ENCODE measurements around the gene SAA4.
"Not testable (repeated sequence)": the region's sequence is repeated elsewhere in the genome, so short reads cannot be mapped to it uniquely, and the experiment has no call there.

SAA4 gene

DNA sequence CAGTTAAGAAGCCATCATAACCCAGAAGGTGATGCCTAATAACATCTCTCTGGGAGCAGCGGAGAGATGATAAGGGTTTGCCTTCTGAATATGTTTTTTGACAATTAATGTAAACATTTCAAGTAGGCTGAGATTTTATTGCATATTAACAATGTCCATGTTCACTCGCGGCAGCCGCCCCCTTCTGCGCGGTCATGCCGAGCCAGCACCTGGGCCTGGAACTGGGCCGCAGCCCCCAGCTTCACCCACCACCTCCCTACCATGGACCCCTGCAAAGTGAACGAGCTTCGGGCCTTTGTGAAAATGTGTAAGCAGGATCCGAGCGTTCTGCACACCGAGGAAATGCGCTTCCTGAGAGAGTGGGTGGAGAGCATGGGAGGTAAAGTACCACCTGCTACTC, 25.1 kb upstream of the SAA4 start:
- H3K4me3 ChIP-seq (ENCODE audit: low read length), result no peak overlapping the region
- no peak for TF ChIP-seq ZNF274 (IDR thresholded peaks at IDR 0.05; ENCODE audit: low read depth, low read length)

DNA sequence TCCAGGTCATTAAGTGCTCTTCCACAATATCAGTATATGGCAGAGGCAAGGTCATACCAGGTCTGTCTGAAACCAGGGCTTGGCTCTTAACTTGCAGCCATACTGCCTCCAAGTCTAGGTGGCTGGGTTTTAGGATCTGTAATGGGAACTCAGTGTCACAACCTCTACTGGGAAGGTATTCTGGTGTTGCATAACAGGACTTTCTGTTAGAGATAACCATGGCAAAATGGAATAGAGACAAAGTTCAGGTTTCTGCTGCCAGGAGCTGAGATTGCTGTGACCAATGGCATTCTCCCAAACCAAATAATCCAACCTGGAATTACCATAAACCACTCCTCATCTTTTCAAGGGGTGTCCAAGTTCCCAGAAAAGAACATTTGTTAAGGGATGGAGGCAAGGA, 22.7 kb upstream of the SAA4 start:
- H3K4me3 ChIP-seq (ENCODE audit: low read length), result no peak overlapping the region
- TF ChIP-seq ZNF274 (IDR thresholded peaks at IDR 0.05; ENCODE audit: low read depth, low read length), result no peak

DNA sequence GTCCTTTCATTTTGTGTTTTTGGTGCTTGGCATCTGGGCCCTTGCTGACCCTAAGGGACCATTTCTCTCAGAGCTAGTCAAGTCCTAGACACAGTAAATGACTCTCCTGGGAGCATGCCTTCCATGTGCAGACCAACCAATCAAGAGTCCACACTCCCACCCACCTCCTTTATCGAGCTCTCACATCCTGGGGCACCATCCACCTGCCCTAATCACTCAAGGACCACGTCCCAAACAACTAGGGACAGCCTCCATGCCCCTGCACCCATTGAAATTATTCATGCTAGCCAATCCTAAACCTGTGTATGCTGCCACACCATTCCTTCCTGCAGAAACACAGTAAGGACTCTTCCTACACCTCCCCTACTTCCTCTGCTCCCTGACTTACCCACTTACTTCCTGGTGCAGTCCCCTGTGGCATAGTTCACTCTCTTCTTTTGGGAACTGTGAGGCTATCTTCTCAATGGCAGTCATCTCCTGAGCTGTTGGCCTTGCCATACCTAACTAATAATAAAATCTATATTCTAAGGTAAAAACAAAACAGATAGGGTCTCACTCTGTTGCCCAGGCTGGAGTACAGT, 18.3 kb upstream of the SAA4 start:
- H3K4me3 ChIP-seq (ENCODE audit: low read length), result no peak overlapping the region
- no peak for TF ChIP-seq ZNF274 (IDR thresholded peaks at IDR 0.05; ENCODE audit: low read depth, low read length)

DNA sequence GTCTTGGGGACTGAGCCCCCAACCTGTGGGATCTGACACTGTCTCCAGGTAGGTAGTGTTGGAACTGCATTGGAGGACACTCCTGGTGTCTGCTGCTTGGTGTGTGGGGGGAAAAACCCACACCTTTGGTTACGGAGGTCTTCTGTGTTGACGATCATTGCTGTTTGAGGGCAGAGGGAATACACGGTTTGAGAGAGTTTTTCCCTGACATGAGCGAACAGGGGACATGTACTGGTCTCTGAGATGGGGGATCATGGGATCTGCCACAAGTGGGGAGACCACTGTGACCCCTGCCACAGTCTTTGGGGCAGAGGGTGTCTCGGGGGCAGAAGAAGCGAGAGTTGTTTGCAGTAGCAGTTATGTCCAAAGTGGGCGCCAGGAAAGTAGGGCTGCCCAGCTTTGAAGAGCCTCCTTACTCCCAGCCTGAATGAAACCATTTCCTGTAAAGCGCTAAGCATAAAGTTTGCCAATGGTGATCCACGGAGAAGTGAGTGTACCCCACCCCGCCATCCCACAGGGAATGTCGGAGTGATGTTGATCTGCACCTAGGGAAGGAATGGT, 17.3 kb upstream of the SAA4 start:
- TF ChIP-seq ZNF274 (IDR thresholded peaks at IDR 0.05; ENCODE audit: low read depth, low read length), result no peak

DNA sequence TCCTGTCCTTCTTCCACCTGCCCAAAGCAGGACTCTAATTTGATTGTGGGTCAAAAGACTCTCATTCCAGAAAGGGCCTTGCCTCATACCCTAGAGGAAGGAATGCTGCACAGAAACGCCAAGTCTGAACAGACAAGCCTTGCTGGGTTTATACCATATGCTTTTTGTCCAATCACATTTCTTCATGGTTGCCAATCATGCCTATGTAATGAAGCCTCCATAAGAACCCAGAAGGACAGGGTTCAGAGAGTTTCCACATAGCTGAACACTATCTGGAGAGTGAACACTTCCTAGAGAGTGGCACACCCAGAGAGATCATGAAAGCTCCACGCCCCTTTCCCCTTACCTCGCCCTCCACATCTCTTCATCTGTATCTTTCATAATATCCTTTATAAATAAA, 16.6 kb upstream of the SAA4 start:
- no peak for TF ChIP-seq ZNF274 (IDR thresholded peaks at IDR 0.05; ENCODE audit: low read depth, low read length)
- H3K4me3 ChIP-seq (ENCODE audit: low read length), result no peak overlapping the region

More for the DNA sequence above, 17.3 kb upstream of the SAA4 start:
- no peak overlapping the region for H3K4me3 ChIP-seq (ENCODE audit: low read length)

DNA sequence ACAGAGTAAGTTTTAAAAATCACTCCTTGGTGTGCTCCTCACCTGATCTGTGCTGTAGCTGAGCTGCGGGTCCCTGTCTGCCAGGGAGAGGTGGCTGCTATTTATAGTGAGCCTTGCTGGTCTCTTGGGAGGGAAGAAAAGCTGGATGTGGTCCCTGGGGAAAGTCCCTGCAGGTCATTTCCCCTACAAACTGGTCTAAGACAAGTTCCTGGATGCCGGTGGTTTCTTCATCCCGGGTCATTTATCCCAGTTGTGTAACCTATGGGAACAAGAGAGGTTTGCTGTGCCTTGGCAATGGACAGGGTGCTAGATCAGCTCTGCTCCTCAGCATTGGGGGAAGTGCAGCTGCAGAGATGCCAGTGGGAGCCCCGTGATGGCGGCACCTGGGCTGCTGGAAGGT, 12.0 kb upstream of the SAA4 start, which contains the start of gene SAA2:
Gene SAA2, minus strand, starts transcription at position 108 of the 400 bp plus-strand sequence. CDS start 657 bp downstream, outside the sequence.
- no peak for TF ChIP-seq ZNF274 (IDR thresholded peaks at IDR 0.05; ENCODE audit: low read depth, low read length)
- no peak within 1 kb of the TSS for H3K4me3 ChIP-seq (ENCODE audit: low read length)

DNA sequence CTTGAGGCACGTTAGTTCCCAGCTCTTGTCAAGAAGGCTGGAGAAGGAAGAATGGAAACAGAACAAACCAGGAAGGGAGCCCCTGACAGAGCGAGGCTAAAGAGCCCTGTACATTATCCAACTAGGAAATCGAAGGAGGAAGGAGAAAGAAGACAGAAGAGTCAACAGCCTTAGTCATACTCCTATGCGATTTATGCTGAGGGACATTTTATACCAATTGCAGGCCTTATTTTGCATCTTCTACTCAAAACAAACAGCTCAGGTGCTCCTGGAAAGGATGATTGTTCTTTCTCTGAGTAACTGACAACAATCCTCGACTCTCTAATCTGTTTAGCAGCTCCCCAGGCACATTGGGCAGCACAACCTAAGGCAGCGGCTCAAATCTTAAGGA, 10.6 kb upstream of the SAA4 start:
- not testable (repeated sequence) for H3K4me3 ChIP-seq (ENCODE audit: low read length)

DNA sequence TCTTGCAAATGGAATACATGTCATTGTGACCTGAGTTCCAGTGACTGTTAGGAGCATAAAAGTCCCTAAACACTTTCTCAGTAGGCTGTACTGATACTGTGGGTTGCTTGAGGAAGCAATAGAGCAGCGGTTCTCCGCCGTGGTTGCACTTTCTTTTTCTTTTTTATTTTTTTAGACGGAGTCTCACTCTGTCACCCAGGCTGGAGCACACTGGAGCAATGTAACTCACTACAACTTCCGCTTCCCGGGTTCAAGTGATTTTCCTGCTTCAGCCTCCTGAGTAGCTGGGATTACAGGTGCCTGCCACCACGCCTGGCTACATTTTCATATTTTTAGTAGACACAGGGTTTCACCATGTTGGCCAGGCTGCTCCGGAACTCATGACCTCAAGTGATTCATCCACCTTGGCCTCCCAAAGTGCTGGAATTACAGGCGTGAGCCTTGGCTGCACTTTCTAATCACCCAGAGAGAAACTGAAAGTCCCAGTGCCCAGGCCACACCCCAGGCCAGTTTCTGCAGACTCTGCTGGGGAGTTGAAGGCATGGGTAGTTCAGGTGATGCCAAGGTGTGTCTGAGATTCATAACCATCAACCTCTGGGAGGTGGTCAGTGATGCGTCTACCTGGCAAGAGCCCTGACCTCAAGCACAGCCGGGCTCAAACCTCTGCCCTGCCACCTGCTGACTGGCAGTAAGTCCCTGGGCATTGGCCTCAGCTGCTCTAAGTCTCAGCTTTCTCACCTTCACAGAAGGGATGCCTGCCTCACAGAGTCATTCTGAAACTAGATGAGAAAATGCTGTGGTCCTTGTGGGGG, 10.0 kb upstream of the SAA4 start:
- peak overlapping the region; percentile 32; the same call in 1 of the 2 replicates for H3K4me3 ChIP-seq (ENCODE audit: low read length)

DNA sequence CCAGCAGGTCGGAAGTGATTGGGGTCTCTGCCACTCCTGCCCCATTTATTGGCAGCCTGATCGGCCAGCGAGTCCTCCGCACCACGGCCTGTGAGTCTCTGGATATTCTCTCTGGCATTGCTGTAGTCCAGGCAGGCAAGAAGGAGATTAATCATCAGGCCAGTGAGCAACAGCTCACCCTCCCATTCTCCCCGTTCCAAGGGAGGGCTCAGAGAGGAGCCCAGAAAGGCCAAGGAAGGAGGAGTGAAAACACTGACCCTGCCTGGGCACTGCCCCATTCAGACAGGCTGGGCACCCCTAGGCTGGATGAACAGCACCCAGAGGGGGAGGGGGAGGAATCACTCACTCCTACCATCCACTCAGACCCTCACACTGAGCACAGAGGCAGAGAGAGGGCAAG, 8.8 kb upstream of the SAA4 start:
- TF ChIP-seq ZNF274 (IDR thresholded peaks at IDR 0.05; ENCODE audit: low read depth, low read length), result no peak
- no peak overlapping the region for H3K4me3 ChIP-seq (ENCODE audit: low read length)

DNA sequence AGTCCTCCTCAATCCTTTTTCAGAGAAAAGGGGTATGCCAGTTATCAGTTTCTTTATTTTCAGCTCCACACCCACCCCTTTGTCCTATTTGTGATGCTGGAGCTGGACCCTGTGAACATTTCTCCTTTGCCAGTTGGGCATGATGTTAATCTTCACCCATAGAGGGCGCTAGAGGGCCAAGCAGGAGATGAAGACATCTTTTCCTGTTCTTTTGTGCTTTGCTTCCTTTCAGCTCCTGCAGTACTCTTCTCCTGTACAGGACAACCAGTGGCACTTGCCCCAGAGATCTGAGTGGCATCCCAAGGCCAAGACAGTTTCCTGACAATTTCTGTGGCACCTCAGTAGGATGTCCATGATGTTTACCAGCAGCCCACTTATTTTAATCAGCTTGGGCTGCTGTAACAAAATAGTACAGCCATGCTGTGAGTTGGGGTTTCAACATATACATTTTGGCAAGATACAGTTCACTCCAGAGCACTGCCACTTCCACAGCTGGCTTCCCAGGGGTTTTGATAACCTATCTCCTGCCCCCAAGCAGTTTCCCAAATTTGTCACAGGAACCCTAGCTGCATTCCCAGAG, 7.3 kb upstream of the SAA4 start:
- no peak for TF ChIP-seq ZNF274 (IDR thresholded peaks at IDR 0.05; ENCODE audit: low read depth, low read length)
- no peak overlapping the region for H3K4me3 ChIP-seq (ENCODE audit: low read length)

DNA sequence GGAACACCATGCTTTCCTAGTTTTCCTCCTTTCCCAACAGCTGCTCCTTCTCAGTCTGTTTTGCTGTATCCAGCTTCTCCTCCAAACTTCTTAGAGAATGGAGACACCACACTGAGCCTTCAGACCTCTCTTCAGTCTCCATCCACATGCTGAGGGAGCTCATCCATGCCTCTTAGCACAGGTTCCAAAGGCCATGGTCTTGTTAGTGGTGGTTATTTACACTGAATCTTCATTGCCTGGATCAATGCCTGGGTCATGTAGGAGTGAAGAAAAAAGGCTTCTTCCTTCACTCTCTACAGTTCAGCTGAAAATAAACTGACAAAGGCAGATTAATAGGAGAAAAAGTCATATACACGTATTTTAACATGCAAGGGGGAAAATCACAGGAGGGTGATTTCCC, 3.1 kb upstream of the SAA4 start:
- H3K4me3 ChIP-seq (ENCODE audit: low read length), result no peak overlapping the region
- no peak for TF ChIP-seq ZNF274 (IDR thresholded peaks at IDR 0.05; ENCODE audit: low read depth, low read length)

DNA sequence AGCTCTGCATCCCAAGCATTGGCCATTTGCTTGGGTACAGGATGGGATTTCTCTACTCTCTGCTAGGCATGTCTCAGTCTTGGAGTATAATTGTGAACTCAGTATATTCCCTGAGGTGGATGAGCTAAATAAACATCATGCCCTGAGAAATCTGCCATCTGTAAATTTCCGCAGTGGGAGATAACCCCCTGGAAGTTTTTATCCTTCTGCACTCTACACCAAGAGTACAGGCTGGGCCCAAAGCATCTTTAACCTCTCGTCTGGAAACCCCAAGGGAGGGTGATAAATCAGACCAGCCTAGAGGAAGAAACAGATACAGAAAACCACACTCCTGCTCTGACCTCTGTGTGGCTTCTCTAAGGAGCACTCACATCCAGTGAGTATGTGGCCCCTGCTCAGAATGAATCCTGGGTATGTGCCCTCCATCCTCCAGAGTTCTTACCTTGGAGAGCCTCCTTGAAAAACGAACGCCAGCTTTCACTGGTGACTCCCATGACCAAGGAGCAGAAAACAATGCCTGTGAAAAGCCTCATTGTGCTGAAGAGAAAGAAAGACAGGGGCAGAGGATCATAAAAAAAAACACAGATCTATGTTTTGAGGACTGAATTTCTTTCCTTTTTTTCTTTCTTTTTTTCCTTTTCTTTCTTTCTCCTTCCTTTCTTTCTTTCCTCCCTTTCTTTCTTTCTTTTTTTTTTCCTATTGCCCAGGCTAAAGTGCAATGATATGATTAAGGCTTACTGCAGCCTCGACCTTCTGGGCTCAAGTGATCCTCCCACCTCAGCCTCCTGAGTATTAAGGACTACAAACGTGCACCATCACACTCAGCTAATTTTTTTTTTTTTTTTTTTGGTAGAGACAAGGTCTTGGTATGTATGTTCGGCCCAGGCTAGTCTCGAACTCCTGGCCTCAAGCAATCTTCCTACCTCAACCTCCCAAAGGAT, 938 bp downstream of the SAA4 start:
- no peak overlapping the region for H3K4me3 ChIP-seq (ENCODE audit: low read length)
- TF ChIP-seq ZNF274 (IDR thresholded peaks at IDR 0.05; ENCODE audit: low read depth, low read length), result no peak

DNA sequence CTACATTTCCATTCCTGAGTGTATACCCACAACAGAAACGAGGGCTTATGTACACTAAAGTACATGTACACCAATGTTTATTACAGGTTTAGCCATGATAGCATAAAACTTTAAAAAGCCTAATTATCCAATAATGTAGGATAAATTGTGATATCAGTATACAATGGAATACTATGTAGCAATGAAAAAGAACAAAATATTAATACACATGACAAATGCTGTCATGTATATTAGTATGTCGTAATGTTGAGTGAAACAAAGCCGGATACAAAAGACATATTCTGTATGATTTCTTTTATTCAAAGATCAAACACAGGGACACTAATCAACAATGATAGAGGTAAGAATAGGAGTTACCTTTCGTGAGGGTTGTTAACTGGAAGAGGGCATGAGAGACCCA, 2.7 kb downstream of the SAA4 start:
- H3K4me3 ChIP-seq (ENCODE audit: low read length), result no peak overlapping the region
- no peak for TF ChIP-seq ZNF274 (IDR thresholded peaks at IDR 0.05; ENCODE audit: low read depth, low read length)

DNA sequence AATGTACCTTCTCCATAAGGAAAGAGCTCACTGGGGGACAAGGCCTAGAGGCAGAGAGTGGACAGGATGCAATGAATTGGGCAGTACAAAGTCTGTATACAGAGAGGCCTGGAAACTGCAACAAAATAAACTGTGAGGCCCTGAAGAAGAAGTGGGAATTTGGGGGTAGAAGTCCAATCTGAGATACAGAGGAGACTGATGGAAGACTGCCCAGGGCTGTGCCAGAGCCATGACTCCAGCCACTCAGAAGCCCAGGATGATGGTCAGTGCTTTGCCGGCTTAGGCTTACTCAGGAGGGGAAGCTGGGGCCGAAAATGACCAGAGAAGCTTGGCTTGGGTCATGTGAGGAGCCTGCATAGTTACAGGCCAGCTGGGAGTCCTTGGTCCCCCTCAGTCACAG, 5.7 kb downstream of the SAA4 start:
- no peak overlapping the region for H3K4me3 ChIP-seq (ENCODE audit: low read length)
- TF ChIP-seq ZNF274 (IDR thresholded peaks at IDR 0.05; ENCODE audit: low read depth, low read length), result no peak

Measured in GM08714 (cell line).